ENCODE results near the gene VILL. TPM values are rescaled to one million over a fixed set of nuclear protein-coding genes. Genes with fewer than 3 reads are reported as not detected.

Gene VILL
- total and polyA plus RNA-seq, 2 donors (not counting 1 experiment from before 2014, with no cell fraction given) = 2.0 to 9.4 TPM

DNA sequence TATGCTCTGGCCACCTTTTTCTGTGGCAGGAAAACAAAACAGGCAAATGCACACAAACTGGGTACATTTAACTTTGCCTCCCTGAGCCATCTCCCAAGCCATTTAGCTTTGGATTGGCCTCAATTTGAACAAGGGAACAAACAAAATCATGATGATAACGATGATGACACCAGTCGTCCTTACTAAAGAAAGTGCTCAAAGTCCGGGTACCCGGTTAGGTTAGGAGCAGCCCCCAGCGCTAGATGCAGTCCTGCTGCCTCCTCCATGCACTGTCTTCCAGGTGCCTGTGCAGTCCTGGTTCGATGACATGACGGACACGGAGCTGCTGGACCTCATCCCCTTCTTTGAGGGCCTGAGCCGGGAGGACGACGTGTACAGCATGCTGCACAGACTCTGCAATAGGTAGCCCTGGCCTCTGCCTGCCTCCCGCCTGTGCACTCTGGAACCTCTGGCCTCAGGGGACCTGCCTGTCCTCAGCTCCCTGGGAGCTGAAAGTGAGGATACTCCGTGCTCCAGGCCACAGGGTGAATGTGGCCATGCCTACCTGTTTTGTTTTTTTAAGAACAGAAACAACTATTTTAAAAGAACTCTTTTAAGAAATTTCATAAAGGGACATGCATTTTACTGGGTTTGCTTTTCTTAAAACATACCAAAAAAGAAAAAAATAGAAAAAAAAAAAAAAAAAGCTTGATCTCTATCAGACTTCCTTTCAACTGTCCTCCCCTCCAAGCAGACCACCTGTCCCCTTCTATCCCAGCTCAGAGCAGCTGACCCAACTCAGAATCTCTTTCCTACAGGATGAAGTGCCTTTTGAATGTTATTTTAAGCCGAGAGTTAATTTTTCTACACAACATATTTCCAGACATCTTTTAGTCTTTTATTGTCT, 9.9 kb upstream of the VILL start:
- H3K4me3 ChIP-seq (replicated peaks in 1 of 4; ENCODE audit: control extremely low read depth in 1 of 4, insufficient read depth in 1 of 4, low read depth in 3 of 4, low read length in 4 of 4) = no peak overlapping the region
- no peaks in the 10 kb centered on the region for H3K9me3 ChIP-seq (ENCODE audit: control insufficient read depth, insufficient read depth, low read depth, low read length)
- no peak overlapping the region for H3K9ac ChIP-seq (ENCODE audit: insufficient read depth, low read length)
- no peaks in the 10 kb centered on the region for H3K4me1 ChIP-seq (ENCODE audit: control insufficient read depth, extremely low read depth, insufficient read depth, low read length)
- H3K27me3 ChIP-seq (ENCODE audit: control insufficient read depth, insufficient read depth, low read length) = no peaks in the 10 kb centered on the region
- no peak overlapping the region for H2AFZ ChIP-seq (ENCODE audit: low read length)
- H3K36me3 ChIP-seq (ENCODE audit: control insufficient read depth, insufficient read depth, low read length) = peaks cover 11% of the 10 kb centered on the region
- no peak overlapping the region for H3K4me2 ChIP-seq (ENCODE audit: extremely low read depth, insufficient read depth, low read length)
- DNase-seq (ENCODE audit: low read depth in 2 of 2) = no peak
- TF ChIP-seq, protein P1, sequence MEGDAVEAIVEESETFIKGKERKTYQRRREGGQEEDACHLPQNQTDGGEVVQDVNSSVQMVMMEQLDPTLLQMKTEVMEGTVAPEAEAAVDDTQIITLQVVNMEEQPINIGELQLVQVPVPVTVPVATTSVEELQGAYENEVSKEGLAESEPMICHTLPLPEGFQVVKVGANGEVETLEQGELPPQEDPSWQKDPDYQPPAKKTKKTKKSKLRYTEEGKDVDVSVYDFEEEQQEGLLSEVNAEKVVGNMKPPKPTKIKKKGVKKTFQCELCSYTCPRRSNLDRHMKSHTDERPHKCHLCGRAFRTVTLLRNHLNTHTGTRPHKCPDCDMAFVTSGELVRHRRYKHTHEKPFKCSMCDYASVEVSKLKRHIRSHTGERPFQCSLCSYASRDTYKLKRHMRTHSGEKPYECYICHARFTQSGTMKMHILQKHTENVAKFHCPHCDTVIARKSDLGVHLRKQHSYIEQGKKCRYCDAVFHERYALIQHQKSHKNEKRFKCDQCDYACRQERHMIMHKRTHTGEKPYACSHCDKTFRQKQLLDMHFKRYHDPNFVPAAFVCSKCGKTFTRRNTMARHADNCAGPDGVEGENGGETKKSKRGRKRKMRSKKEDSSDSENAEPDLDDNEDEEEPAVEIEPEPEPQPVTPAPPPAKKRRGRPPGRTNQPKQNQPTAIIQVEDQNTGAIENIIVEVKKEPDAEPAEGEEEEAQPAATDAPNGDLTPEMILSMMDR (conservative IDR thresholded peaks at IDR 0.05 in 1 of 2, IDR thresholded peaks at IDR 0.05 in 1 of 2; ENCODE audit: low read depth in 1 of 2, low read length in 2 of 2) = no peak
- TF ChIP-seq EZH2 (IDR thresholded peaks at IDR 0.05; ENCODE audit: low read length, missing control alignments) = no peak
- no peaks in the 10 kb centered on the region for H3K79me2 ChIP-seq (ENCODE audit: control insufficient read depth, insufficient read depth, low read length)
- no peaks in the 10 kb centered on the region for H4K20me1 ChIP-seq (ENCODE audit: control insufficient read depth, extremely low read depth, insufficient read depth, low read length)
- H3K27ac ChIP-seq (ENCODE audit: insufficient read depth, low read length) = no peak overlapping the region

DNA sequence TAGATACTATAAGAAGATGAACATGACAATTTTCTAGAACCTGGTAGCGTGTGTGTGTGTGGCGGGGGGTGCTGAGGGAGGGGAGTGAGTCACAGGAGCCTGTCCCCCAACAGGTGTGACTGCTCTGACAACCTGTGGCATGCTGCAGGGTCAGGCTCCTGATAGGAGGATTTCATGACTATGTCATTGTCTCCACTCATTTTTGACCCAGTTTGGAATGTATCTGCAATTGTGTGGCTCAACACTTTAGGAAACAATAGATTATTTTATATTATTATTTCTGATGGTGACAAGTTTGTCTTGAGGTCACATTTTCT, 9.3 kb upstream of the VILL start:
- Histone ChIP-seq H3K4me1 (ENCODE audit: control insufficient read depth, extremely low read depth, insufficient read depth, low read length) (no peaks in the 10 kb centered on the region), H3K4me2 (ENCODE audit: extremely low read depth, insufficient read depth, low read length) (no peak overlapping the region), H3K79me2 (ENCODE audit: control insufficient read depth, insufficient read depth, low read length) (no peaks in the 10 kb centered on the region), H3K27ac (ENCODE audit: insufficient read depth, low read length) (no peak overlapping the region), H3K9me3 (ENCODE audit: control insufficient read depth, insufficient read depth, low read depth, low read length) (no peaks in the 10 kb centered on the region), H3K27me3 (ENCODE audit: control insufficient read depth, insufficient read depth, low read length) (no peaks in the 10 kb centered on the region), H3K36me3 (ENCODE audit: control insufficient read depth, insufficient read depth, low read length) (peaks cover 8% of the 10 kb centered on the region), H3K4me3 (replicated peaks in 1 of 4; ENCODE audit: control extremely low read depth in 1 of 4, insufficient read depth in 1 of 4, low read depth in 3 of 4, low read length in 4 of 4) (no peak overlapping the region), H3K9ac (ENCODE audit: insufficient read depth, low read length) (no peak overlapping the region), H4K20me1 (ENCODE audit: control insufficient read depth, extremely low read depth, insufficient read depth, low read length) (no peaks in the 10 kb centered on the region), H2AFZ (ENCODE audit: low read length) (no peak overlapping the region)
- no peak for TF ChIP-seq EZH2 (IDR thresholded peaks at IDR 0.05; ENCODE audit: low read length, missing control alignments)
- TF ChIP-seq, protein P1 (conservative IDR thresholded peaks at IDR 0.05 in 1 of 2, IDR thresholded peaks at IDR 0.05 in 1 of 2; ENCODE audit: low read depth in 1 of 2, low read length in 2 of 2) = no peak
- no peak for DNase-seq (ENCODE audit: low read depth in 2 of 2)

DNA sequence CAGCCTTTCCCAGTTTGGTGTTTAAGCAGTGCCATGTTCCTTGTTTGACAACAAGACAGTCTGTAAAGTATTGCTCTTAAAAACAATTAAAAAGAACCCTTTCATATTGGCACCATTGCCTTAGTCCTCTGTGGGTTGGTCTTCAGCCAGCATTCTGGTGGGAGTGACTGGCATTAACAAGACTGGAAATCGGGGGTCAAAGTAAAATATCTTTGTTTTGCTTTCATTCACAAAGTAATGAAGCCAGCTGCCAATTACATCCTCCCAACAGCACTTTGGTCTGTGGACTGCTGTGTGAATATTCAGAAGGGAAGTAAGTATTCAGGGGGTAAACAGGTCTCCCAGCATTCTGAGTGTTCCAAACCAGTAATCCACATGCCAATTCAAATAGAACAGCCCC, 8.3 kb upstream of the VILL start:
- peaks cover 4% of the 10 kb centered on the region for H3K36me3 ChIP-seq (ENCODE audit: control insufficient read depth, insufficient read depth, low read length)
- H3K27me3 ChIP-seq (ENCODE audit: control insufficient read depth, insufficient read depth, low read length) = no peaks in the 10 kb centered on the region
- no peaks in the 10 kb centered on the region for H3K9me3 ChIP-seq (ENCODE audit: control insufficient read depth, insufficient read depth, low read depth, low read length)
- H3K4me3 ChIP-seq (replicated peaks in 1 of 4; ENCODE audit: control extremely low read depth in 1 of 4, insufficient read depth in 1 of 4, low read depth in 3 of 4, low read length in 4 of 4) = no peak overlapping the region
- H3K4me1 ChIP-seq (ENCODE audit: control insufficient read depth, extremely low read depth, insufficient read depth, low read length) = no peaks in the 10 kb centered on the region
- H4K20me1 ChIP-seq (ENCODE audit: control insufficient read depth, extremely low read depth, insufficient read depth, low read length) = no peaks in the 10 kb centered on the region
- H2AFZ ChIP-seq (ENCODE audit: low read length) = no peak overlapping the region
- TF ChIP-seq, protein P1 (conservative IDR thresholded peaks at IDR 0.05 in 1 of 2, IDR thresholded peaks at IDR 0.05 in 1 of 2; ENCODE audit: low read depth in 1 of 2, low read length in 2 of 2) = no peak
- TF ChIP-seq EZH2 (IDR thresholded peaks at IDR 0.05; ENCODE audit: low read length, missing control alignments) = no peak
- H3K27ac ChIP-seq (ENCODE audit: insufficient read depth, low read length) = no peak overlapping the region
- DNase-seq (ENCODE audit: low read depth in 2 of 2) = no peak
- H3K79me2 ChIP-seq (ENCODE audit: control insufficient read depth, insufficient read depth, low read length) = no peaks in the 10 kb centered on the region
- no peak overlapping the region for H3K4me2 ChIP-seq (ENCODE audit: extremely low read depth, insufficient read depth, low read length)
- H3K9ac ChIP-seq (ENCODE audit: insufficient read depth, low read length) = no peak overlapping the region

Measured in fibroblast of lung (primary cell).